Kidney epithelial cell (primary cell): Measurements from ENCODE around the gene ATP5F1B. TPM values are rescaled to one million over a fixed set of nuclear protein-coding genes. Genes with fewer than 3 reads are reported as not detected.

Source experiments
- DNase-seq: peaks from one replicate; pipeline ENCODE4 v3.0.0-alpha.2; 2010; ENCODE audit warnings: low read depth
- H3K27me3 ChIP-seq: 2 replicates; pipeline ENCODE4 v1.6.0; 2011; ENCODE audit warnings: low read length; ENCODE audit not compliant: control insufficient read depth, insufficient read depth
- H3K36me3 ChIP-seq: 2 replicates; pipeline ENCODE4 v1.5.1; 2011; ENCODE audit warnings: low read length; ENCODE audit not compliant: control insufficient read depth, insufficient read depth
- H3K4me3 ChIP-seq: 2 replicates; pipeline ENCODE4 v1.5.1; 2011; ENCODE audit warnings: low read depth, mild to moderate bottlenecking, control low read depth, low read length
- CTCF ChIP-seq: IDR thresholded peaks from 2 replicates; pipeline ENCODE4 v1.5.1; 2011; ENCODE audit warnings: mild to moderate bottlenecking, moderate library complexity, low read length, control low read depth, inconsistent platforms; ENCODE audit not compliant: insufficient read depth, poor library complexity, severe bottlenecking
- total RNA-seq: library from RNA; depleted of rRNA; stranded (reverse); fragments of >200 nt; gene quantifications from 2 replicates; pipeline ENCODE4 v1.2.3, GENCODE V29; 2015

Gene ATP5F1B
- total RNA-seq, 1 donor from 2014 or later, result 419 TPM

GRCh38 chr12:56616244-56616643 is 29.5 kb downstream of the ATP5F1B start:
- Histone ChIP-seq H3K36me3 (peaks cover 3% of the 10 kb centered on the region), H3K27me3 (no peaks in the 10 kb centered on the region)
- TF ChIP-seq CTCF, result no peak

GRCh38 chr12:56614627-56615026 is 31.2 kb downstream of the ATP5F1B start:
- H3K4me3 ChIP-seq, result no peak overlapping the region
- no peak for TF ChIP-seq CTCF
- no peak for DNase-seq
- H3K36me3 ChIP-seq, result peaks cover 4% of the 10 kb centered on the region
- H3K27me3 ChIP-seq, result no peaks in the 10 kb centered on the region

More at GRCh38 chr12:56616244-56616643, 29.5 kb downstream of the ATP5F1B start:
- H3K4me3 ChIP-seq, result no peak overlapping the region
- no peak for DNase-seq

- Histone ChIP-seq H3K27me3 (no peaks in the 10 kb centered on the region), H3K4me3 (no peak overlapping the region), H3K36me3 (peaks cover 1% of the 10 kb centered on the region)
- TF ChIP-seq CTCF, result no peak
- DNase-seq, result no peak
These were observed 41.4 kb downstream of the ATP5F1B start for GRCh38 chr12:56604355-56604754.

- no peak overlapping the region for H3K4me3 ChIP-seq
- DNase-seq, result no peak
- peaks cover 1% of the 10 kb centered on the region for H3K36me3 ChIP-seq
- no peak for TF ChIP-seq CTCF
- H3K27me3 ChIP-seq, result no peaks in the 10 kb centered on the region
These were observed 43.5 kb downstream of the ATP5F1B start for GRCh38 chr12:56602239-56602638.

GRCh38 chr12:56601503-56601902 is 44.3 kb downstream of the ATP5F1B start:
- no peak overlapping the region for H3K4me3 ChIP-seq
- peak; percentile 26 for TF ChIP-seq CTCF
- peaks cover 1% of the 10 kb centered on the region for H3K36me3 ChIP-seq
- DNase-seq, result no peak
- no peaks in the 10 kb centered on the region for H3K27me3 ChIP-seq

- TF ChIP-seq CTCF, result no peak
- H3K4me3 ChIP-seq, result no peak overlapping the region
- H3K27me3 ChIP-seq, result no peaks in the 10 kb centered on the region
- no peak for DNase-seq
- H3K36me3 ChIP-seq, result peaks cover 1% of the 10 kb centered on the region
These were observed 45.0 kb downstream of the ATP5F1B start for GRCh38 chr12:56600753-56601152.
